K562 (cell line): ENCODE data around the gene NKG7. TPM values are rescaled to one million over a fixed set of nuclear protein-coding genes. Genes with fewer than 3 reads are reported as not detected.

Experiments
- ATAC-seq: fragments of 200-7000 bp; cut with Tn5 transposase; 3 replicates; pipeline ENCODE4 v1.9.1; 2020; ENCODE audit warnings: moderate library complexity
- BruUV-seq: library from RNA; stranded (reverse); fragments of 400-500 nt; replicated peaks from 2 replicates; lab custom pipeline; 2021; lab: Mats Ljungman, UMichigan
- CTCF ChIA-PET: fragments of 300-600 bp; formaldehyde crosslinking; extraction: SDS; loops from one replicate; lab custom pipeline; 2021; ENCODE audit warnings: low intra/inter-chr PET ratio; lab: Yijun Ruan, JAX
- POLR2A ChIA-PET: fragments of 300-600, 350-650 bp; sonication (Branson Sonifier 250); formaldehyde crosslinking; extraction: SDS; loops from one replicate; lab custom pipeline; 2021; ENCODE audit warnings: antibody characterized with exemption, inconsistent platforms; lab: Yijun Ruan, JAX
- DNase-seq, 4 experiments: peaks; one replicate each; pipeline versions ENCODE4 v3.0.0 to v3.0.0-alpha.2; 2011 to 2018; ENCODE audit warnings: low spot score in 3 of 4, mixed read lengths in 3 of 4; ENCODE audit errors: extremely low read depth in 1 of 4
- FAIRE-seq: peaks from 2 replicates; lab custom pipeline; 2011; peaks lifted over from hg19 to GRCh38; lab: Jason Lieb, UNC
- H2AFZ ChIP-seq: 2 replicates; pipeline ENCODE4 v1.6.0; 2011; ENCODE audit warnings: low read depth, low read length, control low read depth, inconsistent platforms
- H3K27ac ChIP-seq: fragments of 200-600 bp; 3 replicates; pipeline ENCODE4 v1.8.0; 2011; ENCODE audit warnings: low read depth, mild to moderate bottlenecking, control low read depth, inconsistent platforms, low read length, moderate library complexity, mixed read lengths; ENCODE audit errors: extremely low read depth
- H3K27me3 ChIP-seq, 2 experiments: fragments of 300-600 bp in 1 of 2; 2 replicates in 1 of 2; 3 replicates in 1 of 2; pipeline versions ENCODE4 v1.6.0 to v1.8.0; 2011; ENCODE audit warnings: inconsistent platforms in 2 of 2, low read length in 2 of 2, mild to moderate bottlenecking in 1 of 2, mixed read lengths in 1 of 2, moderate library complexity in 1 of 2; ENCODE audit not compliant: control insufficient read depth in 2 of 2, insufficient read depth in 2 of 2
- H3K36me3 ChIP-seq: fragments of 300-600 bp; 3 replicates; pipeline ENCODE4 v1.8.0; 2011; ENCODE audit warnings: mild to moderate bottlenecking, low read length, inconsistent platforms; ENCODE audit not compliant: control insufficient read depth, insufficient read depth
- H3K4me1 ChIP-seq, 2 experiments: fragments of 200-600 bp in 1 of 2; replicated peaks in 1 of 2; 2 replicates in 1 of 2; 3 replicates in 1 of 2; pipeline versions ENCODE4 v1.5.1 to v1.8.0; 2011; ENCODE audit warnings: inconsistent platforms in 2 of 2, low read length in 2 of 2, mild to moderate bottlenecking in 1 of 2, mixed read lengths in 1 of 2, moderate library complexity in 1 of 2; ENCODE audit not compliant: control insufficient read depth in 2 of 2, insufficient read depth in 2 of 2
- H3K4me2 ChIP-seq: 2 replicates; pipeline ENCODE4 v1.6.1; 2011; ENCODE audit warnings: low read length, control low read depth, inconsistent platforms, mixed read lengths; ENCODE audit not compliant: insufficient read depth
- H3K4me3 ChIP-seq: fragments of 200-600 bp; sonication (generic), shearing (Covaris generic); 2 replicates; pipeline ENCODE4 v1.5.1; 2016; ENCODE audit warnings: control low read depth, inconsistent platforms
- H3K79me2 ChIP-seq: fragments of 200-600 bp; 3 replicates; pipeline ENCODE4 v1.8.0; 2011; ENCODE audit warnings: low read length, inconsistent platforms; ENCODE audit not compliant: control insufficient read depth, insufficient read depth
- H3K9ac ChIP-seq, 2 experiments: 2 replicates each; pipeline versions ENCODE4 v1.6.0 to v1.6.1; 2011; ENCODE audit warnings: low read depth in 2 of 2, low read length in 2 of 2, control low read depth in 1 of 2, inconsistent platforms in 1 of 2, mild to moderate bottlenecking in 1 of 2, mixed read lengths in 1 of 2; ENCODE audit not compliant: insufficient read depth in 1 of 2
- H3K9me1 ChIP-seq: one replicate; pipeline ENCODE4 v1.6.0; 2011; ENCODE audit warnings: inconsistent platforms, mild to moderate bottlenecking, low read length, moderate library complexity; ENCODE audit not compliant: control insufficient read depth, insufficient read depth
- H3K9me3 ChIP-seq: replicated peaks from 2 replicates; pipeline ENCODE4 v1.5.1; 2011; ENCODE audit warnings: low read depth, low read length, inconsistent platforms; ENCODE audit not compliant: control insufficient read depth, insufficient read depth
- H4K20me1 ChIP-seq: replicated peaks from 2 replicates; pipeline ENCODE4 v1.6.1; 2011; ENCODE audit warnings: low read length, inconsistent platforms, mixed read lengths; ENCODE audit not compliant: control insufficient read depth, insufficient read depth
- ADNP ChIP-seq: fragments of 200-800 bp; sonication (Bioruptor generic); IDR thresholded peaks from 2 replicates; pipeline ENCODE4 v1.6.1; 2016; ENCODE audit warnings: missing genetic modification characterization, missing compliant biosample characterization
- IFI16 ChIP-seq: fragments of 250-450 bp; sonication (Bioruptor Pico); IDR thresholded peaks from 2 replicates; pipeline ENCODE4 v2.1.2; 2022; ENCODE audit warnings: mild to moderate bottlenecking, inconsistent platforms
- JUN ChIP-seq, 2 experiments: sonication (generic) in 1 of 2; formaldehyde crosslinking in 1 of 2; IDR thresholded peaks; 2 replicates each; pipeline versions ENCODE4 v1.6.1 to v1.8.0; 2012 to 2022; ENCODE audit warnings: borderline replicate concordance in 2 of 2, mild to moderate bottlenecking in 2 of 2, improper control_type of control experiment in 1 of 2, low read depth in 1 of 2, low read length in 1 of 2, missing genetic modification reagents in 1 of 2
- L3MBTL2 ChIP-seq: fragments of 450-650 bp; IDR thresholded peaks from 2 replicates; pipeline ENCODE4 v1.6.1; 2016; ENCODE audit warnings: mild to moderate bottlenecking, moderate library complexity
- NFIC ChIP-seq: fragments of 450-650 bp; IDR thresholded peaks from 2 replicates; pipeline ENCODE4 v1.6.1; 2017; ENCODE audit warnings: mild to moderate bottlenecking, inconsistent platforms
- POLR2H ChIP-seq: IDR thresholded peaks from 2 replicates; pipeline ENCODE4 v1.6.1; 2016; ENCODE audit warnings: missing genetic modification characterization, low read depth, mild to moderate bottlenecking, control low read depth, missing compliant biosample characterization, moderate library complexity
- THRAP3 ChIP-seq: fragments of 450-650 bp; IDR thresholded peaks from 2 replicates; pipeline ENCODE4 v1.6.1; 2016; ENCODE audit warnings: mild to moderate bottlenecking, inconsistent platforms, borderline replicate concordance
- ZNF175 ChIP-seq: fragments of 200-800 bp; sonication (Bioruptor generic); IDR thresholded peaks from 2 replicates; pipeline ENCODE4 v1.6.1; 2016; ENCODE audit warnings: low read depth, mild to moderate bottlenecking, missing genetic modification characterization, missing compliant biosample characterization
- WGBS: fragments of 100-300 bp; shearing (Covaris generic); methylation state at CpG from one replicate; pipeline ENCODE4 v1.1.6; 2016; ENCODE audit warnings: low coverage, mixed read lengths; ENCODE audit not compliant: insufficient coverage; ENCODE audit errors: missing lambda C conversion rate; 5-methylcytosine and 5-hydroxymethylcytosine counted together
- in situ Hi-C: fragments of 300-500 bp; cut with MboI; formaldehyde crosslinking; loops from 4 replicates; pipeline ENCODE4 v1.15.0; 2018; ENCODE audit warnings: inconsistent platforms, mixed read lengths
- intact Hi-C: fragments of 100-400 bp; cut with micrococcal nuclease; formaldehyde crosslinking; loops from 2 replicates; pipeline ENCODE4 v1.14.2; 2022
- polyA plus RNA-seq, 8 experiments: library from polyadenylated mRNA; depleted of rRNA in 4 of 8; stranded (reverse) in 5 of 8; unstranded in 3 of 8; fragments of >200 nt; fragmentation: Nextera tagmentation in 2 of 8; fragmentation: Illumina TruSeq in 1 of 8; extraction: Ambion mirVana in 2 of 8; extraction: Trizol in 1 of 8; gene quantifications; 2 replicates each; pipeline versions ENCODE4 v1.2.1 to v1.2.3, GENCODE V29; 2011 to 2014; ENCODE audit warnings: inconsistent platforms in 1 of 8, missing spikeins in 1 of 8
- total RNA-seq, 7 experiments: library from RNA; depleted of rRNA in 6 of 7; stranded (reverse); fragments of >200 nt in 6 of 7; fragmentation: Illumina TruSeq in 2 of 7; extraction: Trizol in 2 of 7; gene quantifications; 2 replicates each; pipeline versions ENCODE4 v1.2.1 to v1.2.3, GENCODE V29; 2011 to 2021; ENCODE audit warnings: low replicate concordance in 1 of 7
- TF ChIP-seq, protein P1 (sequence below): fragments of 450-650 bp; IDR thresholded peaks from 2 replicates; pipeline ENCODE4 v1.6.1; 2016; ENCODE audit warnings: low read depth
- TF ChIP-seq, protein P2 (sequence below): fragments of 250-450 bp; sonication (Bioruptor Pico); IDR thresholded peaks from 2 replicates; pipeline ENCODE4 v1.6.1; 2021; ENCODE audit warnings: mild to moderate bottlenecking
- TF ChIP-seq, protein P3 (sequence below): fragments of 450-650 bp; IDR thresholded peaks from 2 replicates; pipeline ENCODE4 v1.6.1; 2017; ENCODE audit warnings: mild to moderate bottlenecking, moderate library complexity

Gene NKG7
- total and polyA plus RNA-seq, 9 of the 15 experiments (the other 6 are each of a cell fraction or from before 2014, with no cell fraction given), result 0.30 to 0.70 (median 0.51) TPM; not detected in 2

DNA sequence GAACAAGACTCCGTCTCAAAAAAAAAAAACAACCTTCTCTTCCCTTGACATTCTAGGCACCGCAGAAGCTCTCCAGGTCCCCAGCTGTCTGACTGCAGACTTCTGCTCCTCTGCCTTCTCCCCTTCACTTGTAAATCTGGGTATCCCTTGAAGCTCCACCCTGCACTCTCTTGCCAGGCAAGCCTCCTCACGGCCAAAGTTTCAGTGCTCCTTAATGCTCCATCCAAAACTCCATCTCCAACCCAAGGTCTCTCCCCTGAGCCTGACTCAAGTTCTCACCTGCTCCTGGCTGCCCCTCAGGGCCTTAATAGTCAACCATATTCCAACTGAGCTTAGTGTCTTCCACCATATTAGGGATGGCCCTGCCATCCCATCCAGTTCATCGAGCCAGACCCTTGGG lies 2.2 kb downstream of the NKG7 start:
- CTCF ChIA-PET, result no interaction called here
- no peak overlapping the region for H2AFZ ChIP-seq
- intact Hi-C loops (no loop called here), in situ Hi-C loops (no loop called here)
- POLR2A ChIA-PET, result interaction anchor here (0.7 to 0.9 kb wide), 2 partner anchors 12 to 15 kb away, joined by 3 read pairs; no protein-coding TSS in a partner anchor
- H3K79me2 ChIP-seq, result peaks cover 31% of the 10 kb centered on the region
- no peak overlapping the region for H3K27ac ChIP-seq
- 59% methylated on average over 4 of the region's 4 CpGs for WGBS
- ATAC-seq (no peak), FAIRE-seq (no peak), DNase-seq (no peak)
- no peaks in the 10 kb centered on the region for H3K9me3 ChIP-seq
- no peak overlapping the region for H3K4me3 ChIP-seq
- no TSS peak for BruUV-seq
- H3K27me3 ChIP-seq, result no peaks in the 10 kb centered on the region
- no peaks in the 10 kb centered on the region for H4K20me1 ChIP-seq
- H3K4me1 ChIP-seq, result peaks cover 20 to 42% of the 10 kb centered on the region in 2 experiments
- H3K4me2 ChIP-seq, result no peak overlapping the region
- H3K9me1 ChIP-seq, result no peaks in the 10 kb centered on the region
- no peak overlapping the region; a peak in 1 of 4 replicates for H3K9ac ChIP-seq
- no peaks in the 10 kb centered on the region for H3K36me3 ChIP-seq
- TF ChIP-seq ADNP (tag), result no peak
- TF ChIP-seq, protein P1, sequence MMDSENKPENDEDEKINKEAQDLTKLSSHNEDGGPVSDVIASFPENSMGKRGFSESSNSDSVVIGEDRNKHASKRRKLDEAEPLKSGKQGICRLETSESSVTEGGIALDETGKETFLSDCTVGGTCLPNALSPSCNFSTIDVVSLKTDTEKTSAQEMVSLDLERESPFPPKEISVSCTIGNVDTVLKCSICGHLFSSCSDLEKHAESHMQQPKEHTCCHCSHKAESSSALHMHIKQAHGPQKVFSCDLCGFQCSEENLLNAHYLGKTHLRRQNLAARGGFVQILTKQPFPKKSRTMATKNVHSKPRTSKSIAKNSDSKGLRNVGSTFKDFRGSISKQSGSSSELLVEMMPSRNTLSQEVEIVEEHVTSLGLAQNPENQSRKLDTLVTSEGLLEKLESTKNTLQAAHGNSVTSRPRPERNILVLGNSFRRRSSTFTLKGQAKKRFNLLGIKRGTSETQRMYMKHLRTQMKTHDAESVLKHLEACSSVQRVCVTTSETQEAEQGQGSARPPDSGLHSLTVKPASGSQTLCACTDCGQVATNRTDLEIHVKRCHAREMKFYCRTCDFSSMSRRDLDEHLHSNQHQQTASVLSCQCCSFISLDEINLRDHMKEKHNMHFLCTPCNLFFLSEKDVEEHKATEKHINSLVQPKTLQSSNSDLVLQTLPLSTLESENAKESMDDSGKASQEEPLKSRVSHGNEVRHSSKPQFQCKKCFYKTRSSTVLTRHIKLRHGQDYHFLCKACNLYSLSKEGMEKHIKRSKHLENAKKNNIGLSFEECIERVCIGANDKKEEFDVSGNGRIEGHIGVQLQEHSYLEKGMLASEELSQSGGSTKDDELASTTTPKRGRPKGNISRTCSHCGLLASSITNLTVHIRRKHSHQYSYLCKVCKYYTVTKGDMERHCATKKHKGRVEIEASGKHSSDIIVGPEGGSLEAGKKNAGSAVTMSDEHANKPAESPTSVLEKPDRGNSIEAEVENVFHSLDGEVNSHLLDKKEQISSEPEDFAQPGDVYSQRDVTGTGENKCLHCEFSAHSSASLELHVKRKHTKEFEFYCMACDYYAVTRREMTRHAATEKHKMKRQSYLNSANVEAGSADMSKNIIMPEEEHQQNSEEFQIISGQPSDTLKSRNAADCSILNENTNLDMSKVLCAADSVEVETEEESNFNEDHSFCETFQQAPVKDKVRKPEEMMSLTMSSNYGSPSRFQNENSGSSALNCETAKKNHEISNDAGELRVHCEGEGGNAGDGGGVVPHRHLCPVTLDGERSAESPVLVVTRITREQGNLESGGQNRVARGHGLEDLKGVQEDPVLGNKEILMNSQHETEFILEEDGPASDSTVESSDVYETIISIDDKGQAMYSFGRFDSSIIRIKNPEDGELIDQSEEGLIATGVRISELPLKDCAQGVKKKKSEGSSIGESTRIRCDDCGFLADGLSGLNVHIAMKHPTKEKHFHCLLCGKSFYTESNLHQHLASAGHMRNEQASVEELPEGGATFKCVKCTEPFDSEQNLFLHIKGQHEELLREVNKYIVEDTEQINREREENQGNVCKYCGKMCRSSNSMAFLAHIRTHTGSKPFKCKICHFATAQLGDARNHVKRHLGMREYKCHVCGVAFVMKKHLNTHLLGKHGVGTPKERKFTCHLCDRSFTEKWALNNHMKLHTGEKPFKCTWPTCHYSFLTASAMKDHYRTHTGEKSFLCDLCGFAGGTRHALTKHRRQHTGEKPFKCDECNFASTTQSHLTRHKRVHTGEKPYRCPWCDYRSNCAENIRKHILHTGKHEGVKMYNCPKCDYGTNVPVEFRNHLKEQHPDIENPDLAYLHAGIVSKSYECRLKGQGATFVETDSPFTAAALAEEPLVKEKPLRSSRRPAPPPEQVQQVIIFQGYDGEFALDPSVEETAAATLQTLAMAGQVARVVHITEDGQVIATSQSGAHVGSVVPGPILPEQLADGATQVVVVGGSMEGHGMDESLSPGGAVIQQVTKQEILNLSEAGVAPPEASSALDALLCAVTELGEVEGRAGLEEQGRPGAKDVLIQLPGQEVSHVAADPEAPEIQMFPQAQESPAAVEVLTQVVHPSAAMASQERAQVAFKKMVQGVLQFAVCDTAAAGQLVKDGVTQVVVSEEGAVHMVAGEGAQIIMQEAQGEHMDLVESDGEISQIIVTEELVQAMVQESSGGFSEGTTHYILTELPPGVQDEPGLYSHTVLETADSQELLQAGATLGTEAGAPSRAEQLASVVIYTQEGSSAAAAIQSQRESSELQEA, result no peak
- no peak for TF ChIP-seq JUN (IDR thresholded peaks at IDR 0.05; ENCODE audit: borderline replicate concordance, low read depth, low read length)
- TF ChIP-seq JUN (CRISPR knock-in tag; IDR thresholded peaks at IDR 0.05; ENCODE audit: borderline replicate concordance), result no peak
- TF ChIP-seq, protein P2, sequence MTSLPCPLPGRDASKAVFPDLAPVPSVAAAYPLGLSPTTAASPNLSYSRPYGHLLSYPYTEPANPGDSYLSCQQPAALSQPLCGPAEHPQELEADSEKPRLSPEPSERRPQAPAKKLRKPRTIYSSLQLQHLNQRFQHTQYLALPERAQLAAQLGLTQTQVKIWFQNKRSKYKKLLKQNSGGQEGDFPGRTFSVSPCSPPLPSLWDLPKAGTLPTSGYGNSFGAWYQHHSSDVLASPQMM (CRISPR knock-in tag), result no peak
- no peak for TF ChIP-seq ZNF175 (CRISPR knock-in tag)
- TF ChIP-seq POLR2H (tag), result no peak
- TF ChIP-seq, protein P3, sequence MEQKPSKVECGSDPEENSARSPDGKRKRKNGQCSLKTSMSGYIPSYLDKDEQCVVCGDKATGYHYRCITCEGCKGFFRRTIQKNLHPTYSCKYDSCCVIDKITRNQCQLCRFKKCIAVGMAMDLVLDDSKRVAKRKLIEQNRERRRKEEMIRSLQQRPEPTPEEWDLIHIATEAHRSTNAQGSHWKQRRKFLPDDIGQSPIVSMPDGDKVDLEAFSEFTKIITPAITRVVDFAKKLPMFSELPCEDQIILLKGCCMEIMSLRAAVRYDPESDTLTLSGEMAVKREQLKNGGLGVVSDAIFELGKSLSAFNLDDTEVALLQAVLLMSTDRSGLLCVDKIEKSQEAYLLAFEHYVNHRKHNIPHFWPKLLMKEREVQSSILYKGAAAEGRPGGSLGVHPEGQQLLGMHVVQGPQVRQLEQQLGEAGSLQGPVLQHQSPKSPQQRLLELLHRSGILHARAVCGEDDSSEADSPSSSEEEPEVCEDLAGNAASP, result no peak
- TF ChIP-seq NFIC, result no peak
- no peak for TF ChIP-seq THRAP3
- TF ChIP-seq L3MBTL2, result no peak
- no peak for TF ChIP-seq IFI16 (CRISPR knock-in tag)
